Body of pancreas (tissue), 4 donors: Measurements from ENCODE around the gene LTBP3. TPM values are rescaled to one million over a fixed set of nuclear protein-coding genes. Genes with fewer than 3 reads are reported as not detected.

Experiments
- ATAC-seq: fragments of 150-250 bp; one replicate; pipeline ENCODE4 v1.9.1; 2016
- DNase-seq, 4 donors: peaks; one replicate each; pipeline ENCODE4 v3.0.0-alpha.2; 2019
- H3K27ac ChIP-seq, 4 donors: fragments of 200-600 bp; sonication (generic); 1 replicate in 3 of 4; 2 replicates in 1 of 4; pipeline versions ENCODE4 v1.5.1 to v1.6.1; 2016 to 2019; ENCODE audit warnings: mild to moderate bottlenecking in 1 of 4, mixed read lengths in 1 of 4, moderate library complexity in 1 of 4
- H3K27me3 ChIP-seq, 2 donors: fragments of 200-600 bp; sonication (generic); one replicate each; pipeline ENCODE4 v1.6.0; 2016; ENCODE audit warnings: mild to moderate bottlenecking in 1 of 2
- H3K36me3 ChIP-seq, 2 donors: fragments of 200-600 bp; sonication (generic); replicated peaks in 1 of 2; 2 replicates each; pipeline ENCODE4 v1.5.1; 2016; ENCODE audit warnings: low read depth in 2 of 2; ENCODE audit not compliant: insufficient read depth in 1 of 2
- H3K4me1 ChIP-seq: fragments of 200-600 bp; sonication (generic); one replicate; pipeline ENCODE4 v1.6.0; 2016
- H3K4me3 ChIP-seq, 2 donors: fragments of 200-600 bp; sonication (generic); 1 replicate in 1 of 2; 2 replicates in 1 of 2; pipeline ENCODE4 v1.5.1; 2016 to 2019
- H3K9me3 ChIP-seq, 3 donors: fragments of 200-600 bp; sonication (generic); 1 replicate in 2 of 3; 2 replicates in 1 of 3; pipeline ENCODE4 v1.5.1; 2016
- POLR2A ChIP-seq, 3 donors: fragments of 450-650 bp; IDR thresholded peaks; one replicate each; pipeline ENCODE4 v1.6.1; 2016; ENCODE audit warnings: antibody characterized with exemption in 3 of 3, mild to moderate bottlenecking in 2 of 3
- WGBS, 2 donors: methylation state at CpG; one replicate each; pipeline ENCODE4 v1.1.5; 2017; 5-methylcytosine and 5-hydroxymethylcytosine counted together
- intact Hi-C: fragments of 100-400 bp; cut with DNase I; formaldehyde crosslinking; loops from one replicate; pipeline ENCODE4 v1.15.1; 2023
- total RNA-seq, 2 donors: library from RNA; depleted of rRNA; stranded (reverse); fragments of >200 nt; gene quantifications; one replicate each; pipeline ENCODE4 v1.1.0, GENCODE V29; 2016
- TF ChIP-seq, protein P1 (sequence below), 7 experiments: fragments of 450-650 bp in 4 of 7; fragments of 200-600 bp in 3 of 7; sonication (generic) in 3 of 7; IDR thresholded peaks; one replicate each; pipeline ENCODE4 v1.5.1; 2016 to 2019; ENCODE audit warnings: antibody characterized with exemption in 7 of 7

The LTBP3 gene
- total RNA-seq, 2 donors from 2014 or later = 131 to 330 TPM

DNA sequence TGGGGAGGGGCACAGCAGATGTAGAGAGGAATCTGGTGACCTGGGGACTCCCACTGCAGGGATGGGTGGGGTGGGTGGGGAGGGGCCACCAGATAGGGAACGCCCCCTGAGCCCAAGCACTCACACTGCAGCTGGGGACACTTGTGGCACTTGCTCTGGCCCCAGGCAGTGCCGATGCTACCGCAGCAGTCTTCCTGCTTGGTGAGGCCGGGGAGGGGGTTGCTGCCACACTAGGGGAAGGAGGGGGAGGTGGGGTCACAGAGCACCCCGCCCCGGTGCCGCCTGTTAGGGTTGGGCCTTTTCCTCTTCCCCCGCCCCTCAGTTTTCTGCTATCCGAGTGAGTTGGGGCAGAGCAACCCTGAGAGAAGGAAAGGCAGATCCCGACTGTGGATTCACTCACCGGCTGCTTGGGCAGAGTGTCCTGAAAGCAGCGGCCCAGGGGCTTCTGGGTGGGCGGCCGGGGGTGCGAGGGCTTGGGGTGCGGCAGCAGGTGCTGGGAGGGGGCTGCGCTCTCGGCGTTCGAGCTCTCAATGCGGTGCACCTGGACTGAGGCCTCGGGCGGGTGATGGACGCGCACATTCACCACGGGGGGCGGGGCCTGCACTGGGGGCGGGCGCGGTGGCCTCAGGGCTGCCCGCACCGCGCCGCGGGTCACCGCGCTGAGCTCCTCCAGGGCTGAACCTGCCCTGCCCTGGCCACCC lies 4.7 kb downstream of the LTBP3 start:
- TF ChIP-seq, protein P1, sequence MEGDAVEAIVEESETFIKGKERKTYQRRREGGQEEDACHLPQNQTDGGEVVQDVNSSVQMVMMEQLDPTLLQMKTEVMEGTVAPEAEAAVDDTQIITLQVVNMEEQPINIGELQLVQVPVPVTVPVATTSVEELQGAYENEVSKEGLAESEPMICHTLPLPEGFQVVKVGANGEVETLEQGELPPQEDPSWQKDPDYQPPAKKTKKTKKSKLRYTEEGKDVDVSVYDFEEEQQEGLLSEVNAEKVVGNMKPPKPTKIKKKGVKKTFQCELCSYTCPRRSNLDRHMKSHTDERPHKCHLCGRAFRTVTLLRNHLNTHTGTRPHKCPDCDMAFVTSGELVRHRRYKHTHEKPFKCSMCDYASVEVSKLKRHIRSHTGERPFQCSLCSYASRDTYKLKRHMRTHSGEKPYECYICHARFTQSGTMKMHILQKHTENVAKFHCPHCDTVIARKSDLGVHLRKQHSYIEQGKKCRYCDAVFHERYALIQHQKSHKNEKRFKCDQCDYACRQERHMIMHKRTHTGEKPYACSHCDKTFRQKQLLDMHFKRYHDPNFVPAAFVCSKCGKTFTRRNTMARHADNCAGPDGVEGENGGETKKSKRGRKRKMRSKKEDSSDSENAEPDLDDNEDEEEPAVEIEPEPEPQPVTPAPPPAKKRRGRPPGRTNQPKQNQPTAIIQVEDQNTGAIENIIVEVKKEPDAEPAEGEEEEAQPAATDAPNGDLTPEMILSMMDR (IDR thresholded peaks at IDR 0.05) = no peak
- no peak for TF ChIP-seq POLR2A (IDR thresholded peaks at IDR 0.05)
- Histone ChIP-seq H3K36me3 (no peaks in the 10 kb centered on the region), H3K27ac (no peak overlapping the region), H3K9me3 (no peaks in the 10 kb centered on the region), H3K4me1 (peaks cover 46% of the 10 kb centered on the region), H3K4me3 (no peak overlapping the region), H3K27me3 (no peaks in the 10 kb centered on the region)
- ATAC-seq = no peak
- WGBS, 2 donors = 73 to 95% methylated on average over 17 to 28 of the region's 37 CpGs
- intact Hi-C loops = no loop called here
- DNase-seq = no peak

DNA sequence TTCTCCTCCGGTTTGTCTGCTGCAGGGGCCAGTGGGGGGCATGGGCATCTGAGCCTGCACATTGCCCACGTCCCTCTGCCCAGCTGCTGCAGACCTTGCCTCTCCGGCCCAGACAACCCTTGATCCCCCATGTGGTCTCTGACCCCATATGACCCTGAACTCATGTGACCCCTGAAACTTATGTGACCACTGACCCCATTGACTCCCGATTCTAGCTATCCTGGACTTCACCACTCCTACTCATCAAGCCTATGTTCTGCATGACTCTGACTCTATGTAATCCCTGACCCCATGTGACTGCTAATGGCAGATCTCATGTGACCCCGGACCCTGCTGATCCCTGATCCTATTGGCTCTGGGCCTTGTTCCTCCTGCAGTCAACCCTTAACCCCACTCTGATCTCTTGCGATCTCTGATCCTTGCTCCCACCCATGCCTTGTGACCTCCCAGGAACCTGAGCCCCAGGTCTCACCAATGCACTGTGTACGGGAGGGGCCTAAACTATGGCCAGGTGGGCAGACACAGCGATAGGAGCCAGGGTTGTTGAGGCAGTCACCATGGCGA lies 5.7 kb downstream of the LTBP3 start:
- WGBS, 2 donors = 66 to 74% methylated on average over 8 to 9 of the region's 9 CpGs

DNA sequence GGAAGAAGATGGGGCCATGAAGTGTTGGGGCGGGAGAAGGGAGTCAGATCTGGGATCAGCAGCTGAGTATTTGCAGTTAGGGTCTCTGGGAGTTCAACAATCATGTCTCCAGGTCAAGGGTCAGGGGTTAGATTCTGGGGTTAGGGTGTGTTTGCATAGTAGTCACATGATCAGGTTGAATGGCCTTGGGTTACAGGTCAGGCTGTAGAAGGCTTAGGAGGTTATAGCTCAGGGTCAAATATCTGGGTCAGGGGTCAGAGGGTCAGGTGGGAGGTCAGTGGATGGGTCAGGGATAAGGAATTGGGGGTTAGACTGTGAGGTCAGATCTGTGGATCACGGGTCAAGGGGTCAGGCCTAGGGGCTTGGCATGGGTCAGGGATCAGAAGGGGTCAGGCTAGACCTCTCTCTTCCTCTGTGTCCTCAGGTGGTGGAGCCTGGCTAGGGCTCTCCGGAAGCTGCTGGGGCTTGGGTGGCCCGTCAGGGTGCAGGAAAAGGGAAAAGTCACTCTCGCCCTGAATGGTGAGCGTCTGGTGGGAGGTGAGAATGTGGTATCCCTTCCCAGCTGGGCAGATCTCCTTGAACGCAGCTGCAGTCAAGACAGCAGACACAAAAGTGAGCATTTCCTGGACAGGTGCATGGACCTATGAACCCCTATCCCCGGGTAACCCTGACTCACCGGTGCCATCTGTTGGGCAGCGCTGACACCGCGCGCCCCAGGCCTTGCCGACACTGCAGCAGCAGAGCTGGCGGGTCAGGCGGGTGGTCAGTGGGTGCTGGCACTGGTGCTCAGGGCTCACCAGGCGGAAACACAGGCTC lies 6.4 kb downstream of the LTBP3 start:
- peak; percentile 78 to 88 (median 84) for DNase-seq
- 31 to 66% methylated on average over 7 to 17 of the region's 17 CpGs for WGBS, 2 donors
- H3K27ac ChIP-seq = peak overlapping the region; percentile 12 to 79 (median 78)
- ATAC-seq = peak; percentile 86
- peak in 2 of 3 donors; percentile 29 to 38 for TF ChIP-seq POLR2A (IDR thresholded peaks at IDR 0.05)
- TF ChIP-seq, protein P1 (IDR thresholded peaks at IDR 0.05) = peak; percentile 25 to 78 (median 56)
- no peak overlapping the region for H3K4me3 ChIP-seq
- H3K27me3 ChIP-seq = no peaks in the 10 kb centered on the region
- H3K36me3 ChIP-seq = no peaks in the 10 kb centered on the region
- intact Hi-C loops = no loop called here
- peaks cover 44% of the 10 kb centered on the region for H3K4me1 ChIP-seq
- no peaks in the 10 kb centered on the region for H3K9me3 ChIP-seq

More for the DNA sequence above, 5.7 kb downstream of the LTBP3 start:
- H3K9me3 ChIP-seq = no peaks in the 10 kb centered on the region
- H3K27me3 ChIP-seq = no peaks in the 10 kb centered on the region
- no peak overlapping the region for H3K4me3 ChIP-seq
- no peak for DNase-seq
- no peaks in the 10 kb centered on the region for H3K36me3 ChIP-seq
- H3K4me1 ChIP-seq = peaks cover 45% of the 10 kb centered on the region
- ATAC-seq = no peak
- intact Hi-C loops = no loop called here
- TF ChIP-seq, protein P1 (IDR thresholded peaks at IDR 0.05) = no peak
- TF ChIP-seq POLR2A (IDR thresholded peaks at IDR 0.05) = no peak
- H3K27ac ChIP-seq = peak overlapping the region; percentile 12 to 79 (median 78)

DNA sequence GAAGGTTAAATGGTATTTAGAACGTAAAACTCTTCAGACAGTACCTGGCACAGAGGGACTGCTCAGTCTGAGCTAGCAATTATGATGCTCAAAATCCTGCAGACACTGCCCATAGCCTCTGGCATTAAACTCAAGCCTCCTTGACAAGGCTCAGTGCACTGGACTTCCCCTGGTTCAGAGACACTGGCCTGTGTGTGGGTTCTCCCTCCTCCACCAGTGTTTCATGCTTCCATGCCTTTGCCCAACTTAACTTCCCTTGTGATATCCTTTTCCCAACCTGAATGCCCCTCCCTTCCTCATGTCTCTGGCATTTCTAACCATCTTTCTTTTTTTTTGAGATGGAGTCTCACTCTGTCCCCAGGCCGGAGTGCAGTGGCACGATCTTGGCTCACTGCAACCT lies 9.1 kb downstream of the LTBP3 start:
- TF ChIP-seq POLR2A (IDR thresholded peaks at IDR 0.05) = no peak
- TF ChIP-seq, protein P1 (IDR thresholded peaks at IDR 0.05) = no peak
- no peaks in the 10 kb centered on the region for H3K27me3 ChIP-seq
- intact Hi-C loops = no loop called here
- no peak overlapping the region for H3K4me3 ChIP-seq
- 94% methylated on average over 3 of the region's 3 CpGs for WGBS, 2 donors
- H3K9me3 ChIP-seq = no peaks in the 10 kb centered on the region
- H3K4me1 ChIP-seq = peaks cover 35% of the 10 kb centered on the region
- H3K27ac ChIP-seq = no peak overlapping the region
- H3K36me3 ChIP-seq = no peaks in the 10 kb centered on the region
- DNase-seq (no peak), ATAC-seq (no peak)
